ACC112 (cell line): ENCODE data around the gene METTL22.

Source experiments
- H2AFZ ChIP-seq: fragments of 200-600 bp; sonication (generic); one replicate; pipeline ENCODE4 v1.6.0; 2017; ENCODE audit warnings: antibody characterized with exemption, low read length; ENCODE audit not compliant: unreplicated experiment
- H3K27ac ChIP-seq: fragments of 200-600 bp; sonication (generic); 2 replicates; pipeline ENCODE4 v1.5.1; 2014; ENCODE audit warnings: low read depth, mild to moderate bottlenecking, antibody characterized with exemption, low read length, moderate library complexity
- H3K27me3 ChIP-seq: fragments of 200-600 bp; sonication (generic); 2 replicates; pipeline ENCODE4 v1.6.1; 2014; ENCODE audit warnings: mild to moderate bottlenecking, antibody characterized with exemption, low read length, moderate library complexity, mixed read lengths; ENCODE audit not compliant: insufficient read depth
- H3K36me3 ChIP-seq: fragments of 200-600 bp; sonication (generic); 2 replicates; pipeline ENCODE4 v1.6.1; 2016; ENCODE audit warnings: mild to moderate bottlenecking, antibody characterized with exemption, low read length, moderate library complexity, mixed read lengths; ENCODE audit not compliant: insufficient read depth
- H3K4me1 ChIP-seq: fragments of 200-600 bp; sonication (generic); one replicate; pipeline ENCODE4 v1.6.1; 2016; ENCODE audit warnings: low read length, mixed read lengths; ENCODE audit not compliant: insufficient read depth, unreplicated experiment, control insufficient read depth
- H3K4me3 ChIP-seq: fragments of 200-600 bp; sonication (generic); 2 replicates; pipeline ENCODE4 v1.5.1; 2014; ENCODE audit warnings: mild to moderate bottlenecking, low read depth, low read length
- H3K79me2 ChIP-seq: fragments of 200-600 bp; sonication (generic); one replicate; pipeline ENCODE4 v1.6.0; 2016; ENCODE audit warnings: low read length; ENCODE audit not compliant: control insufficient read depth, unreplicated experiment, insufficient read depth

The METTL22 gene

GRCh38 chr16:8678068-8678927 is 56.8 kb downstream of the METTL22 start:
- H3K36me3 ChIP-seq: no peaks in the 10 kb centered on the region
- H2AFZ ChIP-seq: no peak overlapping the region
- H3K4me1 ChIP-seq: peaks cover 15% of the 10 kb centered on the region
- H3K27me3 ChIP-seq: 0 out of 2 replicates have a peak, but pooled peaks cover 9% of the 10 kb centered on the region
- H3K27ac ChIP-seq: 0 out of 2 replicates have a peak overlapping the region, but pooled peaks have one; percentile 16
- H3K4me3 ChIP-seq: no peak overlapping the region
- H3K79me2 ChIP-seq: no peaks in the 10 kb centered on the region

GRCh38 chr16:8679151-8679550 is 57.7 kb downstream of the METTL22 start:
- Histone ChIP-seq H3K27me3 (peaks cover 14% of the 10 kb centered on the region; the same call in 1 of the 2 replicates), H2AFZ (no peak overlapping the region), H3K4me1 (peaks cover 15% of the 10 kb centered on the region), H3K27ac (no peak overlapping the region), H3K4me3 (no peak overlapping the region), H3K79me2 (no peaks in the 10 kb centered on the region), H3K36me3 (no peaks in the 10 kb centered on the region)

DNA sequence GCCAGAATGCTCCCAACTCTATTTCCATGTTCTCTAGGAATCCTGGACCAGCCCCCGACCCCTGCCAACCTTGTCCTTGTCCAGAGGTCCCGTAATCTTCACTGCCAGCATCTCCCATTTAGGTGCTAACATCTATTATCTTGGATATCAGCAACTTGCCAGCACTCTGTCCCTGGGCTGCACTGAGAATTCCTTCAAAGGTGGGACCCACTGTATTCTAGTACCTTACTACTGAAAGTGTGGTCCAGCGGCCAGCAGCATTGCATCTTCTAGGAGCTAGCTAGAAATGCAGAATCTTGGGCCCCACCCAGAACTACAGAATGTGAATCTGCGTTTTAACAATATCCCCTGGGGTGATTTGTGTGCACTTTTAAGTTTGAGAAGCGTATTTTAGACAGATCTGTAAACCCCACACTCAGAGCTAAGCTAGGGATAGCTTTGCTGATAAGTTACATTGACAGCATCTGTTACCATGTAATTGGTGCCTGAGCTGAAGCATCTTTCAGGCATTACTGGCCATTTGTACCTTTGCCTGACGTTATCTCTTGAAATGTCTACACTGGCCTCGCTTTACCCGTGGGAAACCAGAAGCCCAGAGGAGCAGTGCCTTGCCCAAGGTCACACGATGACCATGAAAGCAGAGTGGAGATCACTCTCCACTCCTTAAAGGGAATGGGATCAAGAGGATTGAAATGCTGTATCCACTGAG is 61.2 kb downstream of the METTL22 start:
- H3K27ac ChIP-seq: no peak overlapping the region
- peaks cover 14% of the 10 kb centered on the region; the same call in 1 of the 2 replicates for H3K27me3 ChIP-seq
- no peak overlapping the region for H3K4me3 ChIP-seq
- H2AFZ ChIP-seq: no peak overlapping the region
- no peaks in the 10 kb centered on the region for H3K79me2 ChIP-seq
- H3K4me1 ChIP-seq: peaks cover 10% of the 10 kb centered on the region
- H3K36me3 ChIP-seq: no peaks in the 10 kb centered on the region

DNA sequence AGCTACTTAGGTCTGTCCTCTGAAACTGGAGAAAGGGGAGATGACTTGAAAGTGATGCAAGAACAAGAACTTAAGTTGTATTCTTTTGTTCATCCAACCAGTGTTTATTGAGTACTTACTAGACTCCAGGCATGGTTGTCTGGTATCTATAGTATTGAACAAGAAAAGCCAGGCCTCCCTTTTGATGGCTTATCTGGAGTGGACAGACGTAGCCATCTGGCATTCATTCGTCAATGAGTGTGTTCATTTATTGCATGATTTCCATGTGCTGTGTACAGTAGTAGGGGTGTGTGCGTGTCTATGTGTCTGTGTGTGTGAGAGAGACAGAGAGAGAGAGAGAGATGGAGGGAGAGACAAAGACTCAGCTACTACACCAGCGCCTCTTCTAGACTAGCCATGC is 62.1 kb downstream of the METTL22 start:
- Histone ChIP-seq H3K36me3 (no peaks in the 10 kb centered on the region), H3K27me3 (peaks cover 14% of the 10 kb centered on the region; the same call in 1 of the 2 replicates), H3K4me1 (peaks cover under 1% of the 10 kb centered on the region), H2AFZ (no peak overlapping the region), H3K79me2 (no peaks in the 10 kb centered on the region), H3K27ac (no peak overlapping the region), H3K4me3 (no peak overlapping the region)

GRCh38 chr16:8685617-8686016 is 64.1 kb downstream of the METTL22 start:
- H3K79me2 ChIP-seq: no peaks in the 10 kb centered on the region
- H3K36me3 ChIP-seq: no peaks in the 10 kb centered on the region
- no peak overlapping the region for H2AFZ ChIP-seq
- H3K4me1 ChIP-seq: no peaks in the 10 kb centered on the region
- H3K27me3 ChIP-seq: peaks cover 18% of the 10 kb centered on the region; the same call in 1 of the 2 replicates
- H3K27ac ChIP-seq: no peak overlapping the region
- no peak overlapping the region for H3K4me3 ChIP-seq

DNA sequence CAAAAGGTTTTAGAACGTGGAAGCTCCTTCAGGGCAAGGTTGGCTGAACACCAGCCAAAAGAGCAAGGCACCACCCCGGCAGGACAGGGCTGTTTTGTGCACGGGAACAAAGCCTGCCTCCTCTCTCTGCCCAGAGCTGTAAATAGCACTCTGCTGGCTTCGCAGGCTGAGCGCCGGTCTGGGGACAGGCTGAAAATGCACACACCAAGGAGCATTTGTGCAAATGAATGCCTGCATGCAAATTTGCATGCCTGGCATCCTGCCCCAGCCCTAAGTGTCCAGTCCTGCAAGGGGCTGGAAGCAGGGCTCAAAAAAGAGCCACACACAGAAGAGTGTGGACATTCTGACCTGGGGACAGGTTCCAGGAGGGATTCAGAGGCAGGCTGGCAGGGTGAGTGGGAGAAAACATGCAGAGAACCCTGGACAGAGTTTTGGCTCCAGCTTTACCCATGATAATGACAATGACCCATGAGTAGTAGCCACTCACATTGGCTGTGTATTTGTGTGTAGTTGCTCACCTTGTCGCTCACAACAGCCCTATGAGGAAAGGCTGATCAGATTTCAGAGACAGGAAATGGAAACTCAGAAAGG is 64.6 kb downstream of the METTL22 start:
- H3K4me1 ChIP-seq: no peaks in the 10 kb centered on the region
- no peak overlapping the region for H3K4me3 ChIP-seq
- H3K27me3 ChIP-seq: peaks cover 23% of the 10 kb centered on the region; the same call in 1 of the 2 replicates
- no peak overlapping the region for H2AFZ ChIP-seq
- no peak overlapping the region for H3K27ac ChIP-seq
- H3K36me3 ChIP-seq: no peaks in the 10 kb centered on the region
- no peaks in the 10 kb centered on the region for H3K79me2 ChIP-seq

DNA sequence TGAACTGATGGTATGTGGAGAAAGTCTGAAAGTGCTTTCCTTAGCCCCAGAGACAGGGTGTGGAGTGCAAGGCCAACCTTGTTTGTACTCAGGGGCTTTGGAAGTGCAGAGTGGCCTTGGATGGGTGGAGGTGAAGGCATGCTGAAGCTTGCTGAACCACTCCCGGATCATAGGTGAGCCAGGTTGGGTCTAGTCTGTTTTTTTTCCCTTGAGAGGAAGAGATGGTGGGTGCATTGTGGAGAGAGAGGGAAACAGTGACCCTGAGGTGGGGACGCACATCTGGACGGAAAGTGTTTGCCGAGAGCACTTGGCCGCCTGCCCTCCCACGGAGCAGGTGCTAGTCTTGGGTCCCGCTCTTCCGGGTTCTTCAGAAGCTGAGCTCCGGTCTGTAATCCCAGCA is 65.4 kb downstream of the METTL22 start:
- H3K36me3 ChIP-seq: no peaks in the 10 kb centered on the region
- H3K79me2 ChIP-seq: no peaks in the 10 kb centered on the region
- no peak overlapping the region for H2AFZ ChIP-seq
- no peaks in the 10 kb centered on the region for H3K4me1 ChIP-seq
- H3K4me3 ChIP-seq: no peak overlapping the region
- H3K27me3 ChIP-seq: peaks cover 30% of the 10 kb centered on the region; the same call in 1 of the 2 replicates
- H3K27ac ChIP-seq: no peak overlapping the region

- no peaks in the 10 kb centered on the region for H3K36me3 ChIP-seq
- peaks cover 30% of the 10 kb centered on the region; the same call in 1 of the 2 replicates for H3K27me3 ChIP-seq
- H3K79me2 ChIP-seq: no peaks in the 10 kb centered on the region
- H3K4me1 ChIP-seq: no peaks in the 10 kb centered on the region
- no peak overlapping the region for H3K4me3 ChIP-seq
- H2AFZ ChIP-seq: no peak overlapping the region
- H3K27ac ChIP-seq: no peak overlapping the region
These were observed 68.2 kb downstream of the METTL22 start for GRCh38 chr16:8689686-8690085.

GRCh38 chr16:8691728-8692127 is 70.2 kb downstream of the METTL22 start:
- Histone ChIP-seq H3K4me3 (no peak overlapping the region), H3K27me3 (peaks cover 38% of the 10 kb centered on the region), H3K36me3 (no peaks in the 10 kb centered on the region), H2AFZ (no peak overlapping the region), H3K79me2 (no peaks in the 10 kb centered on the region), H3K4me1 (no peaks in the 10 kb centered on the region), H3K27ac (no peak overlapping the region)

GRCh38 chr16:8694795-8695728 is 73.6 kb downstream of the METTL22 start:
- Histone ChIP-seq H3K4me1 (no peaks in the 10 kb centered on the region), H3K27me3 (peaks cover 38% of the 10 kb centered on the region)

More at GRCh38 chr16:8694795-8695728, 73.6 kb downstream of the METTL22 start:
- Histone ChIP-seq H3K27ac (no peak overlapping the region), H3K36me3 (no peaks in the 10 kb centered on the region), H3K4me3 (no peak overlapping the region), H2AFZ (no peak overlapping the region), H3K79me2 (no peaks in the 10 kb centered on the region)
